CD1c-positive myeloid dendritic cell (primary cell): ENCODE results near the gene CCDC92B.
"Not testable (repeated sequence)": the region's sequence is repeated elsewhere in the genome, so short reads cannot be mapped to it uniquely, and the experiment has no call there.

Experiments used
- DNase-seq: peaks from one replicate; pipeline ENCODE4 v3.0.0-alpha.2; 2016; ENCODE audit errors: extremely low spot score

The CCDC92B gene

DNA sequence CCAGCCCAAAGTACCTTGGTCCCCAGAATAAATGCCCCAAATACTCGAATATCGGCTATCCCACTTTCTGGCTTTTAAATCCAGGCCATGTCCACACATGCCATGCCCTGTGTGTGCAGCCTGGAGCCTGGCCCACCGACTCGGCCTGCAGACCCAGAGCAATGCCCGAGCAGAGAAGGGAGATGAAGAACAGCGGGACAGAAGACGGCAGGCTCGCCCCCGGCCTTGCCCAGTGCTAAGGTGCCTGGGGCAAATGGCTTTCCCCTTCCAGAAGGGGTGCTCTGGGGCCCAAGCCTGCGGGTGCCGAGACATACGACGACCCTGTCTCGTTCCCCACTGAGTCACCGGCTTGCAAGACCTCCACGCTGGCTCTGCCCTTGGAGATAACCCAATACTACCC lies 45.8 kb downstream of the CCDC92B start:
- no peak for DNase-seq

DNA sequence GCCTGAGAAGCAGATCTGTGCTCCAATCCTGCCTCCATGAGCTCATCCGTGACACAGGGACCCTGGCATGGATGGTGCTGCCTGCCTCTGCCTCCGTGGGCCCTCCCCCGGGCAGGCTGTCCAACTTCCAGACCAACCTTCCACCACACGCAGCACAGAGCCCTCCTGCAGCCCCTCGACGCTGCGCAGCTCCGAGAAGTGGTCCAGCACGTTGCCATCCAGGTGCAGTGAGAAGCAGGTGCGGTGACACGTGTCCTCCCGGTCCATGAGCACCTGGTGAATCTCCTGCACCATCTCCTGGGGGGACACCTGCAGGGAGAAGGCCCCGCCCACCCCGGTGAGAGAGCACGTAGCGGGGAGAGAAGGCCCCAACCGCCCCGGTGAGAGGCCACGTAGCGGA lies 46.3 kb downstream of the CCDC92B start:
- no peak for DNase-seq

DNA sequence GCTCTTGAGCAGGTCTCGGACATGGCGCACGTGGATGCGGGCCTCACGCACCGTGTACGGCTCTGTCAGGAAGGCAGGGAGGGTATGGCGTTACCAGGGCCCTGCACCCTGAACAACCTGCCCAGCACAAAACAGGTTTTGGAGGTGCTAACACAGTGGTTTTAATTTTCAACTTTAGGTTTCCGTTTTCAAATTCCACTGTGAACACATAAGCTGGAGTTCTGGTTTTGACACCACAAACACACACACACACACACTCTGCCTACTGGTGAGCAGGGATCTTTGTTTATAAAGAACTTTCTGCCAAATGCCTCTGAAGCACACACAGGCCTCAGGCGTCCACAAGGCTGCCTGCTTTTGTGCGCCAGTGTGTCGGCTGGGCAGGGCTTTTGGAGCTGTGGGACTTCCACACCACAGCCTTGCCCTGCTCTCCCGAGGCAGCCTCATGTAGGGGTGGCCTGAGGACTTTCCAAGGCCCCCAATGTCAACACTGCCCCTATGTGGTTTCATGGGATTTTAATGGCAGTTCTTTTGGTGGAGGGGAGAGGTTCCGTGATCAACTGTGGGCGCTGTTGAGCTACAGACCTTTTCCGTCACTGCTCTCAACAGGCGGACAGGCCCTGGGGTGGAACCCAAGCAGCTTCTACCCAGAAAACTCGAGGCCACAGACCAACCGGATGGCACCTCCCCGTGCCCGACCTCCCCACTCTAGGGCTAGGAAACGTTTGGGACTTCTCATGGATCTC lies 47.3 kb downstream of the CCDC92B start:
- no peak for DNase-seq

DNA sequence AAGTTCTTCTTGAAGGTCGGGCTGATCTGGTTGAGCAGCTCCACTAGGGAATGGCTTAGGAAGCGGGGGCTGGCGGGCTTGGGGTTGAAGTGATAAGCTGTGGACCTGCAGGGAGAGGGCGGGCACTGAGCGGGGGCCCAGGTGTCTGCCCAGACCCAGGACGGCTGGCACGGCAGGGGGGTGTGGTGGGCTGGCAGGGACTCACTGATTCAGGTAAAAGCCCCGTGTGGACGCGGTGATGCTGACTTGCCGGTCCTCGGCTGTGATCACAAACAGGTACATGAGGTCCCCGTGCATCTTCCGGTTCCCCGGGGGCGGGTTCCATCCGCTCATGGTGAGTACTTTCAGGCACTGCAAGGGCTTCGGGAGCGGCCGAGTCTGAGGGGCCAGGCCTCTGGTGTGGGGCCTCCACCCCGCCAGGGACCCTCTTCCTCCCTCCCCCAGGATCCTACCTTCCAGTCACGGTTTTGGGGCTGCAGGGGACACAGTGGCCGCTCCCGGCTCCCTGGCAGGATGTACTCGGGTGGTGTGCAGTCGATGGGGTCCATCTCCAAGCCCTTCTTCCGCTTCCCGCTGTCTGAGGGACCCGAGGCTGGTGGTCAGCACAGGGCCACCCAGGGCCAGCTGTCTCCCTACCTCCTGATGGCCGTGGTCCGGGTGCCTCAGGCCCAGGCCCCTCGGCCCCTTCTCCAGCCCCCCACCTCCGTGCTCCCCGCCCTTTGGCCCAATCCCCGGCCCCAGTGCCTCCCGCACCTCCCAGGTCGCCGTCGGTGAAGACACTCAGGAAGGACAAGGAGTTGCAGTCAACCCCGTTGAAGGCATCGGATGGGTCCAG lies 48.1 kb downstream of the CCDC92B start:
- DNase-seq = no peak

DNA sequence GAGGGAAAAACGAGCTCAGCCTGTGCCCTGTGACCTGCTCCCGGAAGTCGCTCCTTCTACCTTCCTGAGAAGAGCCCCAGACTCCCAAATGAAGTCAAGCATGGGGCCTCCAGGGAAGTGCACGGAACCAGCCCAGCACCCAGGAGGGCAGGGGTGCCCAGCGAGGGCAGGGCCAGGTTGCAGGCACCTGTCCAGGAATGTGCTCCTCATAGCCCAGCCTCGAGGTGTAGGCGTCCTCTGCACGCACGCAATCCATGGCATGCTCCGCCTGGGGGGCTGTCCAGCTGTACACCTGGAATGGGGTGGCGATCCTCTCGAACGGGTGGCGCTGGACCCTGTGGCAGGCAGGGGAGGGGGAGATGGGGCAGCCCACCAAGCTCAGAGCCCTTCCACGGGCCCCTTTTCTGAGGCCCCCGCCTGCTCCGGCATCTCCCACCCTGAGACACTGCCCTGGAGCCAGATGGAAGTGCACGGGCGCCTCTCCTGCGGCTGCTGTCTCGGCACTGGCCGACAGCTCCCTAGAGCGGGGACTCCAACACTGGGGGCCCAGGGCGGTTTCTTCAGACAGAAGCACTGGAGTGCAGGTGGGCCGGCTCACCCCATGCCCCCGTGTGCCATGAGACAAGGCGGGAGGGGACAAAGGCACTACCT lies 48.8 kb downstream of the CCDC92B start:
- DNase-seq = no peak

DNA sequence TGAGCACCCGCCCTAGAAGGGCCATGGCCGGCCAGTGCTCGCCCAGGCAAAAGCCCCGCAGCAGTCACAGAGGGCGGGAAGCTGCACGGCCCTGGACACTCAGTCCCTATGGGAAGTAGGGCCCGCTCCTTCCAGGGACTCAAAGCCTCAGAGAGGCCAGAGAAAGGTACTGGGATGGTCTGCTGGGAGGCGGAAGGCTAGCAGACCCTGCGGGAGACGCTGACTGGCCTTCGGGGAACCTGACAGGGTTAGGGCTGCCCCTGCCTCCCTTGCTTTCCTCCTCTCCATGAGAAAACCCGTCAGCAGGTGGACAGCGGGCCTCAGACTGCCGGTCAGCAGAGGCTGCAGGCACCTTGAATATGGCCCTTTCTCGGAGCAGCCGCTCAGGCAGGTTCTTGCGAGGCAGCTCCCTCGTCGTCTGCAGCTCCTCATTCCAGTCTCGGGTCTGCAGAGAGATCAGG lies 49.4 kb downstream of the CCDC92B start:
- no peak for DNase-seq

DNA sequence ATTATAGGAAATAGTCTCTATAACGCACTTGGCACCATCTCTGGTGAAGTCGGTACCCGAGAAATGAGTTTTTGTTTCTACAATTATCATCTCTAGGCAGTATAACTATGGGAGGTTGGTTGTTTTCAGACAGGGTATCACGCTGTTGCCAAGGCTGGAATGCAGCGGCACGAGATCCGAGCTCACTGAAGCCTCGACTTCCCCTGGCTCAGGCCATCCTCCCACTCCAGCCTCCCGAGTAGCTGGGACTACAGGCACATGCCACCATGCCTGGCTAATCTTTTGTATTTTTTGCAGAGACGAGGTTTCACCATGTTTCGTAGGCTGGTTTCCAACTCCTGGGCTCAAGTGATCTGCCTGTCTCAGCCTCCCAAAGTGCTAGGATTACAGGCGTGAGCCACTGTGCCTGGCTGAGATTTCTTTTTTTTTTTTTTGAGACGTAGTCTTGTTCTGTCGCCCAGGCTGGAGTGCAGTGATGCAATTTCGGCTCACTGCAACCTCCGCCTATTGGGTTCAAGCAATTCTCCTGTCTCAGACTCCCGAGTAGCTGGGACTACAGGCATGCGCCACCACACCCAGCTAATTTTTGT lies 50.1 kb downstream of the CCDC92B start:
- DNase-seq = not testable (repeated sequence)

DNA sequence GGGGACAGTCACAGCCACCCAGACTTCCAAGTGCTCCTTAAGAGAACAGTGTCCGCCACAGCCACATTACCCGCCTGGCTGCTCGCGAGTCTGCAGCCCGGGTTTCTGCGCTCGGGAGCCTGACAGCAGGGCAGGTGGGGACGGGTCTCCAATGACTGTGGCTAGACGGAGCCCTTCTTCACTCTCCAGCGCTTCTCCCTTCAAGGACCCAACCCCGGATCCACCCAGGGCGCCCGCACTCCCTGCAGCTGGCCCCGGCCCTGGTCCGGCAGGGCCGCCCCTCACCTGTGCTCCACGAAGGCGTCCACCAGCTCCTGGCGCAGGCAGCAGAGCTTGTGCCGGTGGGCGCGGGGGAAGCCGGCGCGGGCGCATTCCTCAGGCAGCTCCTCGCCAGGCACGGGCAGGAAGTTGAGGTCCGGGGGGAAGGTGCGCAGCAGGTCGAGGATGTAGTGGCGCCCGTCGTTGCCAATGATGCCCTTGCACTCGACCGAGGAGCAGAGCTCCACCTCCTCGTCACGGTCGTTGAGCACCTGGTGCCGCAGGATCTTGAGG lies 51.8 kb downstream of the CCDC92B start:
- no peak for DNase-seq

DNA sequence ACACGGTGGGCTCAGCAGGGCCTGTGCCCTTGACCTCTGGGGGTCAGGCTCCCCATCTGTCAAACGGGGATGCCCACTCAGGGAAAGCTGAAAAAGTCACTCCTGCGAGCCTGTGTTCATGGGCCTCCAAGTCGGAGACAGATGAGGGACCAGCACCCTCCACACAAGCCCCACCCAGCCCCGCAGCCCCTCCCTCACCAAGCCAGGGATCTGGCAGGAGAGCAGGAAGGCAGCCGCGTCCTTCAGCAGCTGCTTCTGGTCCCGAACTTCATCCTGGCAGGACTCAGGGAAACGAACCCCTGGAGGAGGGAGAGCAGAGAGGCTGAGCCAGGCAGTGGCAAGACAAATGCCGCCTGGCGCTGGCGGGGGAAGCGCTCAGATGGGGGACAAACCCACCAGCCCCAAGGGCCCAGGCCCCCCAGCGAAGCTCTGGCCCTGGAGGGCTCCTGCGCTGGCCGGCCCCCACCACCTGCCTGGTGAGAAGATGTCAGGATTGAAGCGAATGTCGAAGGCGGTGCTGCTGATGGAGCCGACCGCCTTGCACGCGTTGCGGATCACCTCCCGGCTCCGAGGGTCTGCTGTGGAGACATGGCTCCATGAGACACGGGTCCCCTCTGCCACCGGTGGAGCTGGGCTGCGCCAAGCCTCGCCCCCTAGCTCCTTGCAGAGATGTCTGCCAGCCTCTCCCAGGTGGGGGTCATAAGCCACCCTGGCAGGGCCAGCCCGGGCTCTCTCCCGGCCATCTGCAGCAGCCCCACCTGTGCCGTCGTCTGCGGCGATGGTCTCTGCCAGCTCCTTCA lies 53.3 kb downstream of the CCDC92B start:
- no peak for DNase-seq

DNA sequence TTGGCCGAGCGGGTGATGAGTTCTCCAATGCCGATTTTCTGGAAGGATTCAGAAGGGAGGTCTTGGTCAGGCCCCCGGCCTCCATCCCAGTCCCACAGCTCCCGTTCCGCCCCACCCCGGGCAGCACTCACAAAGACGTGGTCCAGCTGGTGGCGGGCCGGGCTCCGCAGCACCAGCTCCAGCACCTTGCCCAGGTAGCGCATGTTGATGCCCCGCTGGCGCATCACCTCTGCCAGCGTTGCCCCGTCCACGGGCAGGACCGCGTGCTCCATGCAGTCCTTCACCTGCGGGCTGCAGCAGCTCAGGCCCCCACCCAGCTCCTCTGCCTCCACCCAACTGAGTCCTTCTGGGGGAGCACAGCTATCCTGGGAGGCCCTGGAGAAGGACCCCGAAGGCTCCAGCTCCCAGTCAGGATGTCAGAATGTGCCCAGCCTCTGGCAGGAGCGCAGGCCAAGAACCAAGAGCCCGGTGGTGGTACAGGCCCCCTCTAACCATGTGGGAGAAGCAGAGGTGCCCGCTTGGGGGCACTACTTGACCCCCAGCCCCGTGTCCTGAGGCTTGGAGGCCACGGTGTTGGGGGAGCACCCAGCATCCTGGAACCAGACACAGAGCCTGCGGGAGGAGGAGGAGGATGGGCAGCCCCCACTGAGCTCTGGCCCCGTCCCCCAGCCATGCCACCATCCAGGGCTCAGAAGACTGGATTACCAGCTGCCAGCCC lies 54.0 kb downstream of the CCDC92B start:
- DNase-seq = no peak

DNA sequence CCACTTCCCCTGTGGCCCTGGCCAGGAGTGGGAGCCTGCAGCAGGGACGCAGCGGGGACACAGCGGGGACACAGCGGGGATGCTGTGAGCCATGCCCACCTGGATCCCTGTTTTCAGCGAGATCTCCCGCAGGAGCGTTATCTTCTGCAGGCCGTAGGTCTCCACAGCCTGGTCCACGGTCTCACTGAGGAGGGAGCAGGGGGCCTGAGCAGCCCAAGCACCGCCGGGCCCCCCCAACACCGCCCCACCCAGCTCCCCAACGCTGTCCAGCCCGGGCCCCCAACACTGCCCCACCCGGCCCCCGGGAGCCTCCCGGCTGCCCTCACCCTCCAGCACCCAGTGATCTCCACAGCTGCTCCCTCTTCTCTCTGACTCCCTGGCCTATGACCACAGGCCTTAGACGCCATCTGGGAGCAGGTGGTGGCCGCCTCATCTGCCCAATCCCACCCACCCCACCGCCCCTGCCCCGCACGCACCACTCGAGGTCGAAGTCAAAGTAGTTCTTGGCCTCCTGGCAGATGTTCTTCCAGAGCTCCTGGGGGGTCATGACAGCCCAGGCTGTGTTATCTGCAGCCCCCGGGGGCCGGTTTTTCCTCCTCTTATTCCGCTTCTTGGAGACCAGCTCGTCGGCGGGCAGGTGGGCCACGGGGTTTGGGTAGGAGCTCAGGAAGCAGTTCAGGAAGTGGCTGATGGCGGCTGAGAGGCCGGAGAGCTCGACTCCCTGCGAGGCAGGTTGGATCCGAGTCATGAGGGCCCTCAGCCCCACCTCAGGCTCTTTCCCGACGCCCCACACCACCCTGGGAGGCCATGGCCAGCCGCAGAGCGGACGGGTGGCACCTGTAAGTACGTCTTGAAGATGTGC lies 54.8 kb downstream of the CCDC92B start:
- no peak for DNase-seq

DNA sequence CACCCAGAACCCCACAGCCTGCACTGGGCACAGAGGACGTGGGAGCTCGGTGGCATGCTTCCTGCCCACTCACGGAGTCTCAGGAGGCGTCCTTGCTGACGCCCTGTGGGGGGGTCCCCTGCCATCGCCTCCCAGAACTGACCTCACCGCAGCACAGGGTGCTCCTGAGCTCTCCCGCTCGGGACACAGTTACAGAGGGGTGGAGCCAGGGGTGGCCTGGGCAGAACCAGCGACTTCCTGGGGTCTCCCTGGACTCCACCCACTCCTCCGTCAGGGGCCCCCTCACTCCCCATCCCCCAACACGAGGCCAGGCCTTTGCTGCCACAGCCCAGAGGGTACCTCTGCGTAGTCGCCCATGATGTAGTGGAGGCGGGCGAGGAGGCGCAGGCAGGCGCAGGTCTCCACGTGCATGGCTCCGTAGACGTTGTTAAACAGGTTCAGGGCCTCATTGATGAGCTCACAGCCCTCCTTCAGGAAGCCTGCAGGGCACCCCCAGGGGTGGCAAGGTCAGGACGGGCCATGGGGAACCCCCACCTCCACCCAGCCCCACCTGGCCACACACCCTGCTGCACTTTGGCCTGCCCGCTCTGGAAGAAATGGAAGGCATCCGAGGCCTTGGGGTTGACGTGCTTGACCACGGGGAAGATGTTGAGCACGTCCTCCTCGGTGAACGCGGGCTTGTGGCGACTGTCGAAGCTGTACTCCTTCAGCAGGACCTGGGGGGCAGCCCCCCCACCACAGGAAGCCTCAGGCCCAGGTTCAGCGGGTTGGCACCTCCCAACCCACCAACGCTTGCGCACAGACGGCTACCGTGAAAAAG lies 55.7 kb downstream of the CCDC92B start:
- no peak for DNase-seq

DNA sequence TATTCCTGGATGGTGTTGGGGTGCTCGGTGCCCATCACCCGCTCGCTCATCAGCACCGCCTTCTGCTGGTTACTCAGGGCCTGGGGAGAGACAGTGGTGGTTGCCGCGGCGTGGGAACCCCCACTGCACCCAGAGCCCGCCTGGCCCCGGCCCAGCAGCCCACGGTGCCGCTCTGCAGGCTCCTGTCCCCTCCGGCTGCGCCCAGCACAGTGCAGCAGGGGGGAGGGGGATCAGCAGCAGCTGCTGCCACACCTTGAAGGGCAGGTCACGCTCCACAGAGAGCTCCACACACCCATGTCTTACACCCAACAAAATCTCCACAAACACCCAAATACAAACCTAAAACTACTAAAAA lies 56.7 kb downstream of the CCDC92B start:
- no peak for DNase-seq

DNA sequence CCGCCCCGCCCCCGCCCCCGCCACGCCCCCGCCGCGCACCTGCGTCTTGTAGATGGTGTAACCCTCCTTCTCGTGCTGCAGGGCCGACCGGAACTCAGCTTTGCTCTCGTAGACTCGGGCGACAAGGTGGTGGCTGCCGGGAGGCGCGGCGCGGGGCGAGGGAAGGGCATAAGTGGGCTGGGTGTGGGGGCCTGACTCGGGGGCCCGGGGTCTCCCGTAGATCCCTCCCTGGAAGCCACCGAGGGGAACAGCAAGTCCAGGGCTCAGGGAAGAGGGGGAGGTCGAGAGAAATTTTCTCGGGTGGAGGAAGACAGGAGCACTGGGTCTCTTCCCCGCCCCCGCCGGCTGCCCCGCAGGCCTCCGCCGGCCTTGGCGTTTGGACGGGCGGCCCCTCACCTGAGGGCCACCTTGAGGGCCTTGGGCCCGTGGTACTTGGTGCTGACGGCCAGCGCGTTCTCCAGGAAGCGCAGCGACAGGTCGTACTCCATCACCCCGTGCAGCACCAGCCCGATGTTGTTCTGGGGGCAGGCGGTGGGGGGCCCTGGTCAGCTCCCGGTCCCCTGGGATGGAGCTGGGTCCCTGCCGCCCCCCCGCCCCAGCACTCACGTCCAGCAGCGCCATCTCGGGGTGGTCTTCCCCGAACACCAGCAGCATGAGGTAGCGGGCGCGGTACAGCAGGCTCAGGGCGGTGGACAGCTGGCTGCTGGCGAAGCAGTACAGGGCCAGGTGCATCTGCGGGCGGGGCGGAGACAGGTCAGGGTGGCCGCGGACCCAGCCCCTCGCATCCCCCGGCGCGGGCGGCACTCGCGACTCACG lies 57.3 kb downstream of the CCDC92B start:
- no peak for DNase-seq

DNA sequence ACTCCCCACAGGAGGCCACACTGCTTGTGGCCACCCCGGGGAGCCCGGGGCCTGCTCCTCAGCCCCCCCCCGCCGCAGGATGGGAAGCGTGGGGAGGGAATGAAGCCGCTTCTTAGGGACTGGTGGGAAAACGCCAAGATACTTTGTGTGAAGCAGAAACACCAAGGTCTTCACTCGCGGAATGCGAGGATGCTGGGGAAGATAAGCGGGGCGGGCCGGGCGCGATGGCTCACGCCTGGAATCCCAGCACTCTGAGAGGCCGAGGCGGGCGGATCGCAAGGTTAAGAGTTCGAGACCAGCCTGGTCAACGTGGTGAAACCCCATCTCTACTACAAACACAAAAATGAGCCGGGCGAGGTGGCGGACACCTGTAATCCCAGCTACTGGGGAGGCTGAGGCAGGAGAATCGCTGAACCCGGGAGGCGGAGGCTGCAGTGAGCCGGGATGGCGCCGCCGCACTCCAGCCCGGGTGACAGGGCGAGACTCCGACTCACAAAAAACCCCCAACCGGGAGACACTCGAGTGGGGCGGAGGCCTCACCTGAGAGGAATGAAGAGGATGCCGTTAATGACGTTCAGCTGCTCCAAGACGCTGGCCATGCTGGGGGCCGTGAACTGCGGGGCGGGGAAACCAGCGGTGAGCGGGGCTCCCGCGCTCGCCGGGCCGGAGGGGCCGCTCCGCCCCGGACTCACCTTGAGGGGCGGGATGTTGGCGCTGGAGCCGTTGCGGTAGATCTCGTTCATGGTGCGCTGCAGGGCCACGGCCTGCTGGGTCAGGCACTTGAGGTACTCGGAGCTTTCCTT lies 58.2 kb downstream of the CCDC92B start:
- no peak for DNase-seq

DNA sequence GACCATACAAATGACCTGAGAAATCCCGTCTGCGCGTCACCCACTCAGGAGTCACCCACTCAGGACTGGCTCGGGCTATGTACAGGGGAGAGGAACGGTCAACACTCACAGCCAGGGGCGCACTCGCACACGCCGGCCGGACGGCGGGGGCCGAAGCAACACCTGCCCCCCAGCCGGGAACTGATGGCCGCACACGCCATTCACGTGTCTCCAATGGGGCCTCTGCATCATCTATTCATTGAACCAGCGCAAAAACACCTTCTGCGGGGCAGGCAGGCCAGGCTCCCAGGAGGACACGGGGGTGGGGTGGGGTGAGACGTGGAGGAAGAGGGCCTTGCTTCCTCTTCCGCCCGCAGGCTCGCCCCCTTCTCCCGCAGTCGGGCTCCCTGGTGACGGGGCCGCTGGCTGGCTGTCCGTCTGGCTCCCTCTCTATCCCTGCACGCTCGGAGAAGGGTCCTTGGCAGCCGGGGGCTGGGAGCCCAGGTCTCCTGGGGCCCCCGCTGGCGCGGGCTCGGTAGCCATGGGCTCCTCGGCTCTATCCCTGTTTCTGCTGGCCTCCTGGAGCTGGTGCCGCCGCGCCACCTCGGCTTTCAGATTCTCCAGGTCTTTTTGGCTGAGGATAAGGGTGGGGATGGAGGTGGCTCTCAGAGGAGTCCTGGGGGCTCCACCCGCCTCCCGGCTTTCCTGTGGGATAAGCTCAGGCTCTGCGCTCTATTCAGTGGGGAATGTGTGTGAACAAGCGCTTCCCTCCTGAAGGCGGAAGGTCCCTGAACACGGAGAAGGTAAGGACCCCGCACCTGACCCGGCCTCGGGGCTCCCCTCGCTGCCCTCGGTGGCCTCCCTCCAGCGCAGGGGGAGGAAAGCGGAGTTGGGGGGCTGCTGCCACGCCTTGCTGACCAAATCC lies 59.0 kb downstream of the CCDC92B start:
- no peak for DNase-seq
